Measurements from ENCODE around the gene TM9SF2. TPM values are rescaled to one million over a fixed set of nuclear protein-coding genes. Genes with fewer than 3 reads are reported as not detected.

The TM9SF2 gene
- total RNA-seq, 1 experiment from 2014 or later, result 84.0 TPM

GRCh38 chr13:99463646-99464397, 37.5 kb upstream of the TM9SF2 start:
- DNase-seq (ENCODE audit: low spot score) (no peak), ATAC-seq (no peak)
- H3K4me1 Mint-ChIP-seq, result peaks cover under 1% of the 10 kb centered on the region
- POLR2A ChIA-PET, result no interaction called here
- H3K4me3 Mint-ChIP-seq, result no peak overlapping the region
- CTCF ChIA-PET, result no interaction called here
- H3K36me3 Mint-ChIP-seq, result no peaks in the 10 kb centered on the region
- H3K27ac Mint-ChIP-seq, result no peak overlapping the region
- no peaks in the 10 kb centered on the region; the same call in none of the 2 replicates for H3K27me3 Mint-ChIP-seq (ENCODE audit: low read depth)
- H3K9me3 Mint-ChIP-seq, result no peaks in the 10 kb centered on the region
- TF ChIP-seq ATF2 (CRISPR knock-in tag; IDR thresholded peaks at IDR 0.05; ENCODE audit: borderline replicate concordance, low read depth) (no peak), MYBL2 (CRISPR knock-in tag; IDR thresholded peaks at IDR 0.05) (no peak), CDX4 (CRISPR knock-in tag; IDR thresholded peaks at IDR 0.05; ENCODE audit: borderline replicate concordance) (no peak), STAT6 (CRISPR knock-in tag; conservative IDR thresholded peaks at IDR 0.05; ENCODE audit: low read depth) (no peak), AFF4 (CRISPR knock-in tag; IDR thresholded peaks at IDR 0.05; ENCODE audit: borderline replicate concordance) (no peak), ZNF532 (CRISPR knock-in tag; IDR thresholded peaks at IDR 0.05; ENCODE audit: borderline replicate concordance) (no peak), E2F5 (CRISPR knock-in tag; IDR thresholded peaks at IDR 0.05) (no peak), PRRX2 (CRISPR knock-in tag; IDR thresholded peaks at IDR 0.05) (no peak), ATF6 (CRISPR knock-in tag; IDR thresholded peaks at IDR 0.05) (no peak), HMGA2 (CRISPR knock-in tag; IDR thresholded peaks at IDR 0.05) (no peak), OVOL2 (CRISPR knock-in tag; IDR thresholded peaks at IDR 0.05; ENCODE audit: borderline replicate concordance) (no peak), TEAD4 (CRISPR knock-in tag; IDR thresholded peaks at IDR 0.05) (no peak), USF1 (CRISPR knock-in tag; IDR thresholded peaks at IDR 0.05) (no peak), CREM (CRISPR knock-in tag; IDR thresholded peaks at IDR 0.05) (no peak), TP53 (CRISPR knock-in tag; IDR thresholded peaks at IDR 0.05) (no peak), ZNF281 (CRISPR knock-in tag; IDR thresholded peaks at IDR 0.05) (no peak)

Data from WTC11 (cell line).